ENCODE measurements around the gene MYO3B.
"Not testable (repeated sequence)": the region's sequence is repeated elsewhere in the genome, so short reads cannot be mapped to it uniquely, and the experiment has no call there.

The MYO3B gene

DNA sequence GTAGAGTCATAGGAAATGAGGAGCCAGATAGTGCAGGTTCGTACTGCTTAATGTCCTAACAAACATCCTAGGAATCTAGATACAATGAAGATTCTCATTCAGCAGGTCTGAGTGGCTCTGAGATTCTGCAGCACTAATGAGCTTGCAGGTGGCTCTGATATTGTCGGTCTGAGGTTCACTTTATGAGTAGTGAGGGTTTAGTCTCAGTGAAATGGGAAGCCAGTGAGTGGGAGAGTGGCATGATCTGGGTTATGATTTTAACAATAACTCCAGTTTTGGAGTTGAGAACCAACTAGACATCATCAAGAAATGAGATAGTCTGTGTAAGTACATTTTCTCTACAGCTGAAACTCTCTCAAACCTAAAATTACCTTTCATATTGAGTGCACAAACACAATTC lies 370.4 kb downstream of the MYO3B start:
- DNase-seq (ENCODE audit: low read depth), result no peak
- TF ChIP-seq CTCF (IDR thresholded peaks at IDR 0.05; ENCODE audit: low read depth, low read length) (no peak), MYC (IDR thresholded peaks at IDR 0.05; ENCODE audit: low read depth, low read length) (no peak), POLR2A (IDR thresholded peaks at IDR 0.05; ENCODE audit: extremely low read depth, insufficient read length) (no peak)
- TF ChIP-seq, protein P1, sequence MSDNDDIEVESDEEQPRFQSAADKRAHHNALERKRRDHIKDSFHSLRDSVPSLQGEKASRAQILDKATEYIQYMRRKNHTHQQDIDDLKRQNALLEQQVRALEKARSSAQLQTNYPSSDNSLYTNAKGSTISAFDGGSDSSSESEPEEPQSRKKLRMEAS (IDR thresholded peaks at IDR 0.05; ENCODE audit: low read depth, low read length), result no peak
- H3K4me3 ChIP-seq (ENCODE audit: low read depth, low read length), result no peak overlapping the region

GRCh38 chr2:170550501-170550900 lies 372.6 kb downstream of the MYO3B start:
- TF ChIP-seq MYC (IDR thresholded peaks at IDR 0.05; ENCODE audit: low read depth, low read length), result no peak
- no peak for TF ChIP-seq POLR2A (IDR thresholded peaks at IDR 0.05; ENCODE audit: extremely low read depth, insufficient read length)
- no peak for TF ChIP-seq CTCF (IDR thresholded peaks at IDR 0.05; ENCODE audit: low read depth, low read length)
- TF ChIP-seq, protein P1 (IDR thresholded peaks at IDR 0.05; ENCODE audit: low read depth, low read length), result no peak
- no peak overlapping the region for H3K4me3 ChIP-seq (ENCODE audit: low read depth, low read length)
- DNase-seq (ENCODE audit: low read depth), result no peak

DNA sequence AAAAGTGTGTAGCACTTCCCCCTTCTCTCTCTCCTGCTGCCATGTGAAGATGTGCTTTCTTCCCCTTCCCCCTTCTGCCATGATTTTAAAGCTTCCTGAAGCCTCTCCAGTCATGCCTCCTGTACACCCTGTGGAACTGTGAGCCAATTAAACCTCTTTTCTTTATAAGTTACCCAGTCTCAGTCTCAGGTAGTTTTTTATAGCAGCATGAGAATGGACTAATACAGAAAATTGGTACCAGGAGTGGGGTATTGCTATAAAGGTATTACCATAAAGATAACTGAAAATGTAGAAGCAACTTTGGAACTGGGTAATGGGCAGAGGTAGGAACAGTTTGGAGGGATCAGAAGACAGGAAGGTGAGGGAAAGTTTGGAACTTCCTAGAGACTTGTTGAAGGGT lies 374.0 kb downstream of the MYO3B start:
- not testable (repeated sequence) for H3K4me3 ChIP-seq (ENCODE audit: low read depth, low read length); DNase-seq (ENCODE audit: low read depth)

DNA sequence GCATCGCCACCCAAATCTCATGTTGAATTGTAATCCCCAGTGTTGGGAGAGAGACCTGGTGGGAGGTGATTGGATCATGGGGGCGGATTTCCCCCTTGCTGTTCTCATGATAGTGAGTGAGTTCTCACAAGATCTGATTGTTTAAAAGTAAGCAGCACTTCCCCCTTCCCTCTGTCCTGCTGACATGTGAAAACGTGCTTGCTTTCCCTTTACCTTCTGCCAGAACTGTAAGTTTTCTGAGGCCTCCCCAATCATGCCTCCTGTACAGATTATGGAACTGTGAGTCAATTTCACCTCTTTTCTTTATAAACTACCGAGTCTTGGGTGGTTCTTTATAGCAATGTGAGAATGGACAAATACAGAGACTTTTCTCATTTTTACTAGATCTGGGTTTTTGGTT lies 375.8 kb downstream of the MYO3B start:
- no peak overlapping the region for H3K4me3 ChIP-seq (ENCODE audit: low read depth, low read length)
- no peak for TF ChIP-seq MYC (IDR thresholded peaks at IDR 0.05; ENCODE audit: low read depth, low read length)
- no peak for TF ChIP-seq POLR2A (IDR thresholded peaks at IDR 0.05; ENCODE audit: extremely low read depth, insufficient read length)
- TF ChIP-seq CTCF (IDR thresholded peaks at IDR 0.05; ENCODE audit: low read depth, low read length), result no peak
- TF ChIP-seq, protein P1 (IDR thresholded peaks at IDR 0.05; ENCODE audit: low read depth, low read length), result no peak
- DNase-seq (ENCODE audit: low read depth), result no peak

GRCh38 chr2:170554278-170554955 lies 376.5 kb downstream of the MYO3B start:
- no peak overlapping the region for H3K4me3 ChIP-seq (ENCODE audit: low read depth, low read length)
- no peak for DNase-seq (ENCODE audit: low read depth)
- TF ChIP-seq, protein P1 (IDR thresholded peaks at IDR 0.05; ENCODE audit: low read depth, low read length), result no peak
- TF ChIP-seq MYC (IDR thresholded peaks at IDR 0.05; ENCODE audit: low read depth, low read length) (no peak), CTCF (IDR thresholded peaks at IDR 0.05; ENCODE audit: low read depth, low read length) (no peak), POLR2A (IDR thresholded peaks at IDR 0.05; ENCODE audit: extremely low read depth, insufficient read length) (no peak)

GRCh38 chr2:170562928-170563327 lies 385.0 kb downstream of the MYO3B start:
- DNase-seq (ENCODE audit: low read depth), result no peak
- no peak overlapping the region for H3K4me3 ChIP-seq (ENCODE audit: low read depth, low read length)
- TF ChIP-seq, protein P1 (IDR thresholded peaks at IDR 0.05; ENCODE audit: low read depth, low read length), result no peak

DNA sequence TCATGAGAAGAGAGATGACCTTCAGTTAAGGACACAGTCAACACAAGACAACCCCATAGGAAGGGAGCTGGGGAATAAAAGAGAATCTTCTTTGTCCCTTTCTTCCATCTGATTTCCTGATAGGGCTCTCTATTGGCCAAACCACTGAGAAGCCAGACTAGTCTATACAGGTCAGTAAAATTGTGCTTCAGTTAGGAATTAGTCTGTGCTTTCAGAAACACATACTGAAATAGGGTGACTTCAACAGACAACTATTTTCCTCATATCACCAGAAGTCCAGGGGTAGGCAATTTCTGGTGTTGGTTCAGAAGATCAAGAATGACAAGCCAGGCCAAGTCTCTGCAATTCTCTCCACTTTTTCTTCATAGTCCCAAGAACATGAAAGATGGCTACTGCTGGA lies 385.5 kb downstream of the MYO3B start:
- H3K4me3 ChIP-seq (ENCODE audit: low read depth, low read length), result no peak overlapping the region
- TF ChIP-seq, protein P1 (IDR thresholded peaks at IDR 0.05; ENCODE audit: low read depth, low read length), result no peak
- TF ChIP-seq POLR2A (IDR thresholded peaks at IDR 0.05; ENCODE audit: extremely low read depth, insufficient read length) (no peak), MYC (IDR thresholded peaks at IDR 0.05; ENCODE audit: low read depth, low read length) (no peak), CTCF (IDR thresholded peaks at IDR 0.05; ENCODE audit: low read depth, low read length) (no peak)
- no peak for DNase-seq (ENCODE audit: low read depth)

Measured in NB4 (cell line).